GM18526 (cell line): ENCODE results near the gene ARHGAP32.

Source experiments
- POLR2A ChIP-seq: IDR thresholded peaks from 3 replicates; pipeline ENCODE4 v1.6.1; 2011; ENCODE audit not compliant: insufficient read length; ENCODE audit errors: extremely low read depth

ARHGAP32 gene

DNA sequence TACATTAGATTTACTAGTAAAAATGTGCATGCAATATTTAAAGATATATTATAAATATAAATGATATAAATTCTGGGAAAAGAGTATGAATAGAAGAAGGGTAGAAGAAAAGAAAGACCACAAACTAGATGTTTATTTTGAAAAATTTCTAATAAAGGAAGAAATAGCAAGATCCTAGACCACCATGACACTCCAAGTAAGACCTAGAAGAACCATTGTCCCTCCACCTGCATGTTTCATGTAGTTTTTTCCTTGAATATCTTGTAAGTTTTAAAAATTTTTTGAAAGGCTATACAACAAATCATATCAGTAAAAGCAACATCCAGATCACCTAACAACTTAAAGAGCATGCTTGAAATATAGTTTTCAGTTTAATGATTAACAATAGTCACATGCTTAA lies 46.8 kb downstream of the ARHGAP32 start:
- TF ChIP-seq POLR2A, result no peak

DNA sequence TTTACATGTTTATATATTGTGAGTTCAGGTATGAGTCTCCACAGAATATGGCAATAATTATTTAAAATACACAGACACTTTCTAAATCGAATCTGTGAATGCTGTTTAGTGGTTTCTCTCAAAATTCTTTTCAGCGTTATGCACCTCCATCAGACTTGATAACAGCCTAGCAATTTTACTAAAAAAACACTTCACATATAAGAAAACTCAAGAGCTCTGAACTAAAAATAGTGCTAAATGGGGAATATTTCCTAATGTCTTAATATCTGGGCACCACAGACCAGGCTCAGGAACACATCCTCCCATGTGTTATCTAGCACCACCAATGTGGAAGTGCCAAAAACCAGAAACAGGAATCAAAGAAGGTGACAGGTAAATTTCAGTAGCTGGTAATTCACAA lies 47.9 kb downstream of the ARHGAP32 start:
- no peak for TF ChIP-seq POLR2A

DNA sequence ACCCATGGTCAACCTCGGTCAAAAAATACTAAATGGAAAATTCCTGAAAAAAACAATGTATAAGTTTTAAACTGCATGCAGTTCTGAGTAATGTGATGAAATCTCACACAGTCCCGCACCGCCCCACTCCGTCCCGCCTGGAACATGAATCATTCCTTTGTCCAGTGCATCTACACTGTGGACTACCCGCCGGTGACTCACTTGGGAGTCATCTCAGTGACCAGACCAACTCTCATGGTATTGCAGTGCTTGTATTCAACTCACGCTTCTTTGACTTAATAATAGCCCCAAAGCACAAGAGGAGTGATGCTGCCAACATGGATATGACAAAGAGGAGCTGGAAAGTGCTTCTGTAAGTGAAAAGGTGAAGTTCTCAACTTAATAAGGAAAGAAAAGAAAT lies 48.8 kb downstream of the ARHGAP32 start:
- TF ChIP-seq POLR2A, result no peak

DNA sequence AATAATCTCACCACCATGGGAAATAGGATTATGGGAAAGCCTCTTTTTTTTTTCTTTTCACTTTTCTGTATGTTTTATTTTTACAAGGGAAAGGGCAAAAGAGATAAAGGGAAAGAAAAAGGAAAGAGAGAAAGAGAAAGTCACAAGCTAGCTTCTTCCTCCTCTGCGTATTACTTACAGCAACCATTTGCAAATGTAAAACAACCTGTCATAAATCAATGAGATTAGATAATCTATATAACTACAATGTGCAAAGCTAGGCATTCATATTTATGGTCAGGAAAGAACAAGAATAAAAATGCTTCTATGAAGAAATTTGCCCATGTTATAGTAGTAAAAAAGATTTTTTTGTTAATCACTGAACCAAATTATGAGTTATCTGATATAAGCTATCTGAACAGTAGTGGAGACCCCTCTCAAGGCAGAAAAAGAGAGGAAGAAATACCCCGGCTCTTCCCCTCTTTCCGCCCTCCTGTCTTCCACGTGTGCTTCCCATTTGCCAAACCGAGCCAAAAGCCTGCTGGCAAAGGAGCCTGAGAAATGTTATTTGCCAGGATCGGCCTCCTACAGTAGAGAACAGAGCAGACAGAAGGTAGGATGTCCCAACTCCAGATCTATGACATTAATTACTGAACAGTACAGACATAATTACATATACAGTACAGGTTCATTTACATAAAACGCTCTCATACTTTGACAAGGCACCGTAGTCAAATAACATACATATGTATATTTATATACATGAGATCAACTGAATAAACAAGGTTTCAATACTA lies 50.2 kb downstream of the ARHGAP32 start:
- no peak for TF ChIP-seq POLR2A

DNA sequence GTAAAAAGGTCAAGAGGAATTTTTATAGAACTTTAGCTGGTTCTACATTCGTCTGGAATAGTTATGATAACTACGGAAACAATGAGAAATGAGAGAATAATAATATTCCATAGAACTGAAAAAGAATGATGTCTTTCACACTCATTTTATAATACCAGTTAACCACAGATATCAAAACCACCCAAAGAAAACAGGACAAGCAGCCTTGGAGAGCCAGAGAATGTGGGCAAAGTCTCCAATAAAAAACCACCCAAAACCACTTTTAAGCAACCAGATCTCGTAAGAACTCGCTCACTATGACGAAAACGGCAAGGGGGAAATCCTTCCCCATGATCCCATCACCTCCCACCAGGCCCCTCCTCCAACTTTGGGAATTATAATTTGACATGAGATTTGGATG lies 60.8 kb downstream of the ARHGAP32 start:
- TF ChIP-seq POLR2A, result no peak

DNA sequence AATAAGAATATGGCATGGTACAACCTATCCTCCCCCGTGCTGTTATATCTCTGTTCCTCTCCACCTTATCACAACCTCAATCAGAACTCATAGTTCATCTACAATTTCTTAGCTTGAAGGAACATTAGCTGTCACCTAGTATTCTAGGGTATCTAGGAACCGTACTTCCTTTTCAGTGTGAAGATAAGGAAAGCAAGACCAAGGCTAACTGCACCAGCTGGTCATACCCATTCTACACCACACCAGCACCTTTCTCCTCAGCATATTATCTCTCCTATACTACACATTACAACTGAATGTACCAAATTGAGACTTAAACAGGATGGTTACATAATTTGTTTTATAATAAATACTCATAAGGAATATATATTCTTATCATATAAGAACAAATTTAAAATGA lies 73.1 kb downstream of the ARHGAP32 start:
- no peak for TF ChIP-seq POLR2A

DNA sequence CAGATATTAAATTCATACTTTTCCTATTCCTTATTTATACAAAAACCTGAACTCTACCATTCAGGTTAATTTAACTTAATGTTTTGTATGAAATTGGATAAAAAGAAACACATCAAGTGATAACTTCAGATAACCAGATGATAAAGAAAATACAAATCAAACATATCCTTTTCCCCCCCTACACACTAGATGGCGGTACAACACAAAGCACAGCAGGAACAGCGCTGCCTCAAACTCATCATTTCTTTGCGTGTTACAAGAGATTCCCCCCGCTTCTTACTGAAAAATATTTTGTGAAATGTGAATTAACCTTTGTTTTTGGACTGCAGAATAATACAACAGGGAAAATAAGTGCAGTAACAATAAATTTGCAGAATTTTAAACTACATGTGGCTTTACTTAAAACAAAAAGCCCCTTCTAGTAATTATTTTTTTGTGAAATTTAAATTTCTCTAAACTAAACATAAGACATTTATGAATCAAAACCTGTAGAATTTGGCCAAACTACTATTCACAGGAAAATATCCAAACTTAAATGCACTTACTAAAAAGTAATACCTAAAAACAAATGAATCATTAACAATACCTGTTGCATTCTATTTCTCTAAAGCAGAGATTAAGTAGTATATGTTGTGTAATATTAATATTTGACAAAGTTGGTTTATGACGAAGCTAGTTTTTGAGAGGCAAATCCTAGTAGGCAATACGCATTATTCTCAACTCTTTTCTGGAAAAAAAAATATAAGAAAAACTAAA lies 74.4 kb downstream of the ARHGAP32 start:
- TF ChIP-seq POLR2A, result no peak

DNA sequence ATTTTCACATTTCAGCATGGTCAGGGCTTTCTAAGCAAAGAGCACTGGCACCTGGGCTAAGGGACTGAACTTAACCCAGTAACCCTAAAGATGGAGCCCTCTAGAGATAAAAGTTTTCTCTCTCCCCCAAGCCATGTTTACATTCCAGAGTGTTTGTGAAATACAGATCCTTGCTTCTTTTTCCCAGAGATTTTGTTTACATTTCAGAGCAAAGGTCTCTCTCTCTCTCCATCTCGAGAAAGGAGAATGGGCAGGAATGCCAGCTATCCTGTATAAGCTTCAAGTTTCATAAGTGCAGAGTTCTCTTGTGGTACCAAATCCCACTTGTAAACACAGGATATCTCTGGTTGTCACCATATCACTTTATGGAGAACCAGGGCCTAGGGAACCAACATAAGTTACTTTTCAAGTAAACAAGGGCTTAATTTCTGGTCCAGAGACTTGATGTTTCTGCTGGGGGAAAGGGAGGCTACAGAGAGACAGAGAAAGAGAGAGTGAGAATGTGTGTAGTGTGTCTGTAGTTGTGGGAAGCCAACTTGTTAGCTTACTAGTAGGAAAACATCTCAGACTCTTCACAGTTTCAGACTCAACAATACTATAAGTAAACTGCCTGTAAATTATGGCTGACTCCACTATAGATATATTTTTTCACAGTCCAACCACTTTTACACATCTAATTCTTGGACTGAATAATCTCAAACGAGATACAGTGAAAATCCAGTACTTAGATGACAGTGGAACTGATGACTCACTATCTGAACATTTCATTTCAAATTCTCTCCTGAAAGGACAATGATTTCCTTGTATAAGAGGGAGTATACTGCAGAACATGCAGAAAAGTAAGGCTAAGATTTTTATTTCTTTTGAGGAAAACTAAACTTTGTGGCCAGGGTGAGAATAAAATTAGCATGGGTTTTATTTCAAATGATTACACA lies 76.2 kb downstream of the ARHGAP32 start:
- TF ChIP-seq POLR2A, result no peak

DNA sequence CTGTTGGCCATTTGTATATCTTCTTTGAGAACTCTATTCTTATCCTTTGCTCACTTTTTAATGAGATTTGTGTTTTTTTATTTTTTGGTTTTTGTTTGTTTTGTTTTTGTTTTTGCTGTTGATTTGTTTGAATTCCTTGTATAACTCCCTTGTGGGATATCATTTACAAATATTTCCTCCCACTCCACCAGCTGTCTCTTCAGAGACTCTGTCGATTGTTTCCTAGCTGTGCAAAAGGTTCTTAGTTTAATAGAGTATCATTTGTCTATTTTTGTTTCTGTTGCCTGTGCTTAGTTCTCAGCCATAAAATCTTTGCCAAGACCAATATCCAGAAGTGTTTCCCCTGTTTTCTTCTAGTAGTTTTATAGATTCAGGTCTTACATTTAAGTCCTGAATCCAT lies 82.4 kb downstream of the ARHGAP32 start:
- TF ChIP-seq POLR2A, result no peak

DNA sequence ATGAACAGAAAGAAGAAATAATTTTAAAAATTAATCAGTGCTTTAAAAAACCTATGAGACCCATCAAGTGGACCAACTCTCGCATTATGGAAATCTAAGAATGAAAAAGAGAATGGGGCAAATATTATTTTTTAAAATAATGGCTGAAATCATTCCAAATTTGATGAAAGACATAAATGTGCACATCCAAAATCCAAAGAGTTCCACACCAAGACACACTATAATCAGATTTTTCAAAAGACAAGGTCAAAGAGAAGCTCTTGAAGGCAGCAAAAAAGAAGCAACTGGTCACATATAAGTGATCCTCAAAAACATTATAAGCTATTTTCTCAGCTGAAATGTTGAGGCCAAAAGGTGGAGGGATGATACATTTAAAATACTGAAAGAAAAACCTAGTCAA lies 85.3 kb downstream of the ARHGAP32 start:
- no peak for TF ChIP-seq POLR2A

DNA sequence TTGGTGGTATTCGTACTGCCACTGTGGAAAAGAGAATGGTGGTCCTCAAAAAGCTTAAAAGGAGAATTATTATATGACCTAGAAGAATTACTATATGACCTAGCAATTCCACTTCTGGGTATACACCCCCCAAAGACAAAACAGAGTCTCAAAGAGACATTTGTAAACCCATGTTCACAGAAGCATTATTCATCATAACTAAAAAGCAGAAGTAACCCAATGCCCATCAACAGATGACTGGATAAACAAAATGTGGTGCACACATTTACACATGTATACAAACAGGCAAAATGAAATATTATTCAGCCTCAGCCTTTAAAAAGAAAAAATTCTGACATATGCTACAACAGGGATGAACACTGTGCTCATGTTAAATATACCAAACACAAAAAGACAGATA lies 89.4 kb downstream of the ARHGAP32 start:
- no peak for TF ChIP-seq POLR2A

DNA sequence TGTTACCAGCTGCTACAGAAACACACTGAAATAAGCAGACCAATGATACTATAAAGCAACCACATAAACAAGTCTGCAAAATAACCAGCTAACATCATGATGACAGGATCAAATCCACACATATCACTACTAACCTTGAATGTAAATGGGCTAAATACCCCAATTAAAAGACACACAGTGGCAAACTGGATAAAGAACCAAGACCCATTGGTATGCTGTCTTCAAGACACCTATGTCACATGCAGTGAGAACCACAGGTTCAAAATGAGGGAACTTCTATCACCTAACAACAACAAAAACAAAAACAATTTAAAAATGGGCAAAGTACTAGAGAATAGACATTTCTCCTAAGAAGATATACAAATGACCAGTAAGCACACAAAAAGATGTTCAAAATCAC lies 89.9 kb downstream of the ARHGAP32 start:
- TF ChIP-seq POLR2A, result no peak

DNA sequence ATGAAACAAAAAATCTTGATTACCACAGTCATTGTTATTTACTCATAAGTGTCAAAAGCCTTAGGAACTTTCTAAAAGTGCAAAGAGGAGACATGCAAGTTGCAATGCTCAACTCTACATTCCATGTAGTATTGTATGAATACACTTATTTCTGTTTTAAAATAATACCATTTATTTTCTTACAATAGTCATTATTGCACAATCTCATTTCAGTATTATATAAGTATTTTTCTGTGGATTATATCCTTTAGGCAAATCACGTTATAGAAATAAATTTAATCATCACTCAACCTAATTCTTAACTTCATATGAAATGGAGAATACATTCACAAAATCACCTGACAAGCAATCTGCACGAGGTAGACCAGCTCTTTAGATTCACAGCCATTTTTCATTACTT lies 98.8 kb downstream of the ARHGAP32 start:
- TF ChIP-seq POLR2A, result no peak

DNA sequence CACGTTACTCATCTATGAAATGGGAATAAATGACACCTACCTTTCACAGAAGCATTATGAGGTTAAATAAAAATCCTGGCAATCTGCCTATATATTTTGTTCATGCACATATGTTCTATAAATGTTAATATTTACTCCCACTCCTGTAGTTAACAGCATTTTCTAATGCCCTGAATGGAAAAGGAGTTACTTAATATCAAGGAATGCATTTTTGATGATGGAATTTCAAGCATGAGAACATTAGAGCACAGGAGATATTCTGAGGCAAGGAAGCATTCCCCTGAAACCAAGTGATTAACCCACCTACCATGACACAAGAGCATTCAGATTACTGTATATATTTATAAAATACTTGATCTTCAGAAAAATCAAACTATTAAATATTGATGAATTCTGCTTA lies 102.1 kb downstream of the ARHGAP32 start:
- TF ChIP-seq POLR2A, result no peak

DNA sequence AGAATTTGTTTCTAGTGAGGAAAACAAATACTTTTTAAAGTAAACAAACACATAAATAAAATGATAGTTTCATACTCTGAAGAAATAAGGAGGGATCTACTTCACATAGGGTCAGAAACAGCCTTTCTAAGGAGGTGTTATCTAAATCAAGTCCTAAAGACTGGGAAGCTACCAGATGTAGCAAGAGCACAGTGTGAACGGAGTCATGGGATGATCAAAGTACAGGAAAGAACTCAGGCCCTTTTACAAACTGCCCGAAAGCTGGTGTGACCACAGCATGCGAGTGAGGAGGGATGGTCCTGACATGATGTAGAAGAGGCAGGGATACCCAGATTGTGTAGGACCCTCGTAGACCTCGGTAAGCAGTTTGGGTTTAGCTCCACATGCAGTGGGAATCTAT lies 102.8 kb downstream of the ARHGAP32 start:
- TF ChIP-seq POLR2A, result no peak

DNA sequence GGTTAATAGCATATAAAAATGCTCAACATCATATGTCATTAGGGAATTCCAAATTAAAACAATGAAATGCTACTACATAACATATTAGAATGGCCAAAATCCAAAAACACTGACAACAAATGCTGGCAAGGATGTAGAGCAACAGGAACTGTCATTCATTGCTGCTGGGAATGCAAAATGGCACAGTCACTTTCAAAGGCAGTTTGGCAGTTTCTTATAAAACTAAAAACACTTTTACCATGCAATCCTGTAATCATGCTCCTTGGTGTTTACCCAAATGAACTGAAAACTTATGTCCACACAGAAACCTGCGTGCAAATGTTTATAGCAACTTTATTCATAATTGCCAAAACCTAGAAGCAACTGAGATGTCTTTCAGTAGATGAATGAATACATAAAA lies 105.1 kb downstream of the ARHGAP32 start:
- no peak for TF ChIP-seq POLR2A

DNA sequence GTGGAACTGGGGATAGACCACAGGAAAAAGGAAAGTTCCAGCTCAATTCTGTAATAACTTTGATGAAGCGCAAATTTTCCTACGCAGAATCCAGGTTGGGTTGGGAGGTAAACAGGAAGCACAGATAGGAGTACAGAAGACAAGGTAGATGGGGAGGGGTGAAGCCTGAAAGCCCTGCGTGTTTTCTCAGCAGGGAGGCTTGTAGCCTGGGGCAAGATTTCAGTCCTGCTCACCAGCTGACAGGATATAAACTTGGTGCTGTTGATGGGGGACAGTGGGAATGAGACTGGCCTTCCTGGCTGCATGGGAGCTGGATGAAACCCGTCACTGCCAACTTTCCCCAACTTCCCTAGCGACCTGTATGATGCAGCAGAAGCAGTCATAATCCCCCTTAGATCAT lies 114.9 kb downstream of the ARHGAP32 start:
- no peak for TF ChIP-seq POLR2A
